Measurements from ENCODE around the gene FAM120B.

FAM120B gene

DNA sequence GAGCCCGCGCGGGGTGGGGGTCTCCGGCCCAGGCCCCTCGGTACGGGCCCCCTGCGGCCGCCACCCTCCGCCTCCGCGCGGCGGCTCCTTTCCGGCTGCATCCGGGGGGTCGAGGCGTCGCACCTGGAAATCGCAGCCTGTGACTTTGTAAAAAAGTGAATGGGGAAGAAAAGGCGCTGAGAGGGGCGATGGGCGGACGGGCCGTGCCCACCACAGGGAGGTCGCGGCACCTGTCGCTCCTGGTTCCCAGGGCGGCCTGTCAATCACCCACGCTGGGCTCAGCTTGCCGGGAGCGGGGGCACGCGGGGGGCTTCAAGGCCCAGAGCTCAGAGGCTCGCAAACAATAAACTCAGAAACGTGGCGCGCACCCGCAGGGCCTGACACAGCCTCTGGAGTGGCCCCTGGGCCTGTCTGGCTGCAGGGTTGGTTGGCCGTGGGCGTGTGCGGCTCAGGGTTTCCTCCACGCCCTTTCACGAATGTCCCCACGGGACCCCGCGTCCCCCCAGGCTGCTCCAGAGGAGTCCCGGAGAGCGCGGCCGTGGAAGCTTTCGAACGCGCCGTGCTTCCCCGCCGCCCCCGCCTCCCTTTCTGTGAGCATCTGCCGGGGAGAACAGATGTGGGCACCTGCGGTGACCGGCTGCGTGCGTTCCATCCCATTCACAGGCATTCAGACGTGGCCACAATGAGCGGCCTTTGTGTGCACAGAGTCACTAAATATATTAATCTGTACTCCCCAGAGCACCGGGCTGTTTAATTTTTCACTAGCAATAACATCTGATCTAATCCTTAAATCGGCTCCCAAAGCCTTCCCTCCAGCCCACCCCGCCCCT lies 9.6 kb upstream of the FAM120B start:
- Histone ChIP-seq H3K79me2 (ENCODE audit: low read length) (no peaks in the 10 kb centered on the region), H3K4me3 (ENCODE audit: low read length) (no peak overlapping the region), H3K36me3 (replicated peaks; ENCODE audit: low read depth, low read length) (no peaks in the 10 kb centered on the region), H3K4me2 (ENCODE audit: low read length) (no peak overlapping the region), H4K20me1 (ENCODE audit: insufficient read depth, low read length) (no peaks in the 10 kb centered on the region), H3K9ac (ENCODE audit: low read length) (no peak overlapping the region), H3K27me3 (ENCODE audit: low read depth, low read length) (peaks cover 8% of the 10 kb centered on the region; the same call in 1 of the 2 replicates), H3K4me1 (ENCODE audit: low read length) (no peaks in the 10 kb centered on the region), H3K27ac (ENCODE audit: low read length) (no peak overlapping the region), H2AFZ (ENCODE audit: low read depth, low read length) (no peak overlapping the region), H3K9me3 (ENCODE audit: insufficient read depth, low read length) (no peaks in the 10 kb centered on the region)
- TF ChIP-seq, protein P1, sequence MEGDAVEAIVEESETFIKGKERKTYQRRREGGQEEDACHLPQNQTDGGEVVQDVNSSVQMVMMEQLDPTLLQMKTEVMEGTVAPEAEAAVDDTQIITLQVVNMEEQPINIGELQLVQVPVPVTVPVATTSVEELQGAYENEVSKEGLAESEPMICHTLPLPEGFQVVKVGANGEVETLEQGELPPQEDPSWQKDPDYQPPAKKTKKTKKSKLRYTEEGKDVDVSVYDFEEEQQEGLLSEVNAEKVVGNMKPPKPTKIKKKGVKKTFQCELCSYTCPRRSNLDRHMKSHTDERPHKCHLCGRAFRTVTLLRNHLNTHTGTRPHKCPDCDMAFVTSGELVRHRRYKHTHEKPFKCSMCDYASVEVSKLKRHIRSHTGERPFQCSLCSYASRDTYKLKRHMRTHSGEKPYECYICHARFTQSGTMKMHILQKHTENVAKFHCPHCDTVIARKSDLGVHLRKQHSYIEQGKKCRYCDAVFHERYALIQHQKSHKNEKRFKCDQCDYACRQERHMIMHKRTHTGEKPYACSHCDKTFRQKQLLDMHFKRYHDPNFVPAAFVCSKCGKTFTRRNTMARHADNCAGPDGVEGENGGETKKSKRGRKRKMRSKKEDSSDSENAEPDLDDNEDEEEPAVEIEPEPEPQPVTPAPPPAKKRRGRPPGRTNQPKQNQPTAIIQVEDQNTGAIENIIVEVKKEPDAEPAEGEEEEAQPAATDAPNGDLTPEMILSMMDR (IDR thresholded peaks at IDR 0.05; ENCODE audit: low read depth, low read length), result no peak
- no peak for TF ChIP-seq EZH2phosphoT487 (IDR thresholded peaks at IDR 0.05; ENCODE audit: low read depth)

DNA sequence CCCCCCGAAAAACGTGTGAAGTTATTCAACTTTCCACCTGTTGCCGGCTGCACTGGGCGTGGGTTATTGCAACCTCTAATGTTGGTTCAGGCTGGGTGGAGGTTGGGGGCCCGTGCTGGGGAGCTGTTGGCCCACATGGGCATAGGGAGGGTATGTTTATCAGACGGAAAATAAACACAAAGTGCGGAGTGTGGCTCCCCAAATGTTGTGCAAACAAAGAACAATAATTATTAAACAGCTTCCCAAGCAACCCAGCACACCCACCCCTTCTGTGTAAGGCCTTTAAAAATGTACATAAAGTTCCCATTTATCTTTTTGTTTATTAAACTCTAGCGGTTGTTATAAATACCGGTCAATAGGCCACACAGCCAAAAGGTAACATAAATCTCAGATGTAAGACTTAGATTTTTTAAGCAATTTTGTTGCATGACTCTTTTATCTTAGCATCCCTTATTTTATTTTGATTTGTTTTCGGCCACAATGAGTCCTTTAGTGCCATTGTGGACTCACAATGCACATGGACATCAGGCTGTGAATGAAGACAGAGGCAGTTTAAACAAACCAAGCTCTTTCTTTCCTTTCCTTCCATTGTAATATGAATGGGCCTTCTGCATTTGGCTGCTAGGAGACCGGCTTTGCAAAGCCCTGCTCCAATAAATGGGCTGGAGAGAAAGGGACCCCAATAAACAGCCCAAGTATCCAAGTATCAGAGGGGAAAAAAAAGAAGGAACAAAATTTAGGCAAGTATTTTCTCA lies 8.8 kb upstream of the FAM120B start:
- Histone ChIP-seq H3K27ac (ENCODE audit: low read length) (no peak overlapping the region), H3K4me2 (ENCODE audit: low read length) (no peak overlapping the region), H3K9me3 (ENCODE audit: insufficient read depth, low read length) (no peaks in the 10 kb centered on the region), H2AFZ (ENCODE audit: low read depth, low read length) (no peak overlapping the region), H3K79me2 (ENCODE audit: low read length) (no peaks in the 10 kb centered on the region), H3K4me3 (ENCODE audit: low read length) (no peak overlapping the region), H4K20me1 (ENCODE audit: insufficient read depth, low read length) (no peaks in the 10 kb centered on the region), H3K27me3 (ENCODE audit: low read depth, low read length) (peaks cover 5% of the 10 kb centered on the region; the same call in 1 of the 2 replicates), H3K36me3 (replicated peaks; ENCODE audit: low read depth, low read length) (no peaks in the 10 kb centered on the region), H3K9ac (ENCODE audit: low read length) (no peak overlapping the region), H3K4me1 (ENCODE audit: low read length) (no peaks in the 10 kb centered on the region)
- no peak for TF ChIP-seq EZH2phosphoT487 (IDR thresholded peaks at IDR 0.05; ENCODE audit: low read depth)
- TF ChIP-seq, protein P1 (IDR thresholded peaks at IDR 0.05; ENCODE audit: low read depth, low read length), result no peak

DNA sequence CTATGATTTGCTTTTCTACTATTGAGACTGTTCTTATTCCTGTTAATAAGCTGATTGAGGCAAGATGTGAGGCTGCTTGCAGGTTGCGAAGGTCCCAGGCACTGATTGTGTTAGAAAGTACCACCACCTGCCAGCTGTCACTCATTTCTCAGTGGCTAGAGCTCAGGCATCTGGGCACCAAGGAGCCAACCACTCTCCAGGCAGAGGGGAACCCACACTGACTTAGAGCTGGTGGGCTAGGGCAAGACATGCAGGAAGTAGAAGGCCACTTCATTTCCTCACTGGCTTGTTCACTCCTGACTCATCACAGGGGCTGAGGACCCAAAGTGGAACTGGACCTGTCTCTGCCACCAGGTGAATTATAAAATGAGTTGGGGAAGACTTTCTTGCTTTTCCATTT lies 7.9 kb upstream of the FAM120B start:
- Histone ChIP-seq H3K27me3 (ENCODE audit: low read depth, low read length) (no peaks in the 10 kb centered on the region), H3K27ac (ENCODE audit: low read length) (no peak overlapping the region), H3K4me2 (ENCODE audit: low read length) (no peak overlapping the region), H3K4me3 (ENCODE audit: low read length) (no peak overlapping the region), H3K4me1 (ENCODE audit: low read length) (no peaks in the 10 kb centered on the region), H4K20me1 (ENCODE audit: insufficient read depth, low read length) (no peaks in the 10 kb centered on the region), H3K9ac (ENCODE audit: low read length) (no peak overlapping the region), H3K36me3 (replicated peaks; ENCODE audit: low read depth, low read length) (no peaks in the 10 kb centered on the region), H3K9me3 (ENCODE audit: insufficient read depth, low read length) (no peaks in the 10 kb centered on the region), H2AFZ (ENCODE audit: low read depth, low read length) (no peak overlapping the region), H3K79me2 (ENCODE audit: low read length) (no peaks in the 10 kb centered on the region)
- TF ChIP-seq, protein P1 (IDR thresholded peaks at IDR 0.05; ENCODE audit: low read depth, low read length), result no peak
- TF ChIP-seq EZH2phosphoT487 (IDR thresholded peaks at IDR 0.05; ENCODE audit: low read depth), result no peak

DNA sequence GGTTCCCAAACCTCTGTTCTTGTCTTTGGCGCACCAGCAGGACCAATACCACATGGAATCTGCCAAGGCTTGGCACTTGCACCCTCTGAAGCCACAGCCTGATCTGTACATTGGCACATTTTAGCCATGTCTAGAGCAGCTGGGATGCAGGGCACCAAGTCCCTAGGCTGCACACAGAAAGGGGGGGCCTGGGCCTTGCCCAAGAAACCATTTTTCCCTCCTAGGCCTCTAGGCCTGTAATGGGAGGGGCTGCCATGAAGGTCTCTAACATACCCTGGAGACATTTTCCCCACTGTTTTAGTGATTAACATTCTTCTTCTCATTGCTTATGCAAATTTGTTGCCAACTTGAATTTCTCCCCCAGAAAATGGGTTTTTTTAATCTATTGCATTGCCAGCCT lies 5.4 kb upstream of the FAM120B start:
- Histone ChIP-seq H3K9me3 (ENCODE audit: insufficient read depth, low read length) (no peaks in the 10 kb centered on the region), H3K27ac (ENCODE audit: low read length) (no peak overlapping the region)

More for the DNA sequence above, 5.4 kb upstream of the FAM120B start:
- Histone ChIP-seq H3K79me2 (ENCODE audit: low read length) (no peaks in the 10 kb centered on the region; the same call in 1 of the 2 replicates), H2AFZ (ENCODE audit: low read depth, low read length) (no peak overlapping the region), H3K36me3 (replicated peaks; ENCODE audit: low read depth, low read length) (no peaks in the 10 kb centered on the region), H3K27me3 (ENCODE audit: low read depth, low read length) (no peaks in the 10 kb centered on the region), H3K4me2 (ENCODE audit: low read length) (no peak overlapping the region), H3K4me1 (ENCODE audit: low read length) (peaks cover 5% of the 10 kb centered on the region; the same call in 1 of the 2 replicates), H4K20me1 (ENCODE audit: insufficient read depth, low read length) (no peaks in the 10 kb centered on the region), H3K4me3 (ENCODE audit: low read length) (no peak overlapping the region), H3K9ac (ENCODE audit: low read length) (no peak overlapping the region)
- TF ChIP-seq, protein P1 (IDR thresholded peaks at IDR 0.05; ENCODE audit: low read depth, low read length), result no peak
- TF ChIP-seq EZH2phosphoT487 (IDR thresholded peaks at IDR 0.05; ENCODE audit: low read depth), result no peak
